ENCODE data around the gene CABP1.

CABP1 gene

DNA sequence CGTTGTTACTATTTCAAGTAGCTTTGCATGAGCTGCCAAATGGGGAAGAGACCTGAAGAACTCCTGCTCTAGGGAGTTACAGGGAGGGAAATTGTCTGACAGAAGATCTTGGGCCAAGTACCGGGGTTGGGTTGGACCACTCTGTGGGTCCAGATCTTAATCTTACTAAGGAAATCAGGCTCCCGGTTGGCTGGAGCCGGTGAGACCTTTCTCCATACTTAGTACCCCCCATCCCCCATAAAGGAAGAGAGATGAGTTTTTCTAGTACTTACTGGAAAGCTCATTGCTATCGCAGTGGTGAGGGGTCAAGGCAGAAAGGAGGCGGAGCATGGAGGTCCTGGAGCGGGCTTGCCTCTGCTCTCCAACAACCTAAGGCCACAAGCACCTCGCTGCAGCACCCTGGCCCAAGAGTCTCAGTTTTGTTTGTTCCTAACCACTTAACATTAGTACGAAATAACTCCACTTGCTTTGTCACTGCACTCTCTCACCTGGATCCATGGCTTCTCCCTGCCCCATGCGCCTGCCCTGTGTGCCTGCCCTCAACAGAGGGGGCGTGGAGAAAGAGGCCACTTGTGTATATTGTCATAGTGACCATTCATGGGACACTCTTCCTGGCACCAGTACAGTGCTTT is 63.0 kb downstream of the CABP1 start:
- Histone ChIP-seq H3K36me3 (ENCODE audit: insufficient read depth, low read length) (peaks cover 49% of the 10 kb centered on the region), H2AFZ (ENCODE audit: low read length) (no peak overlapping the region)
- TF ChIP-seq, protein P1, sequence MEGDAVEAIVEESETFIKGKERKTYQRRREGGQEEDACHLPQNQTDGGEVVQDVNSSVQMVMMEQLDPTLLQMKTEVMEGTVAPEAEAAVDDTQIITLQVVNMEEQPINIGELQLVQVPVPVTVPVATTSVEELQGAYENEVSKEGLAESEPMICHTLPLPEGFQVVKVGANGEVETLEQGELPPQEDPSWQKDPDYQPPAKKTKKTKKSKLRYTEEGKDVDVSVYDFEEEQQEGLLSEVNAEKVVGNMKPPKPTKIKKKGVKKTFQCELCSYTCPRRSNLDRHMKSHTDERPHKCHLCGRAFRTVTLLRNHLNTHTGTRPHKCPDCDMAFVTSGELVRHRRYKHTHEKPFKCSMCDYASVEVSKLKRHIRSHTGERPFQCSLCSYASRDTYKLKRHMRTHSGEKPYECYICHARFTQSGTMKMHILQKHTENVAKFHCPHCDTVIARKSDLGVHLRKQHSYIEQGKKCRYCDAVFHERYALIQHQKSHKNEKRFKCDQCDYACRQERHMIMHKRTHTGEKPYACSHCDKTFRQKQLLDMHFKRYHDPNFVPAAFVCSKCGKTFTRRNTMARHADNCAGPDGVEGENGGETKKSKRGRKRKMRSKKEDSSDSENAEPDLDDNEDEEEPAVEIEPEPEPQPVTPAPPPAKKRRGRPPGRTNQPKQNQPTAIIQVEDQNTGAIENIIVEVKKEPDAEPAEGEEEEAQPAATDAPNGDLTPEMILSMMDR (IDR thresholded peaks at IDR 0.05; ENCODE audit: low read length) = no peak
- TF ChIP-seq EZH2 (IDR thresholded peaks at IDR 0.05; ENCODE audit: borderline replicate concordance, low read length) = no peak

GRCh38 chr12:120705618-120706017 is 65.2 kb downstream of the CABP1 start:
- H3F3A ChIP-seq (ENCODE audit: insufficient read depth, low read length) = no peaks in the 10 kb centered on the region; the same call in 1 of the 2 replicates

More for the DNA sequence above, 63.0 kb downstream of the CABP1 start:
- Histone ChIP-seq H3K27ac (ENCODE audit: low read depth, low read length, poor library complexity, severe bottlenecking) (no peak overlapping the region), H3K27me3 (ENCODE audit: insufficient read depth, low read length) (no peaks in the 10 kb centered on the region), H3F3A (ENCODE audit: insufficient read depth, low read length) (no peaks in the 10 kb centered on the region; the same call in 1 of the 2 replicates), H3K4me1 (ENCODE audit: insufficient read depth, low read length, severe bottlenecking) (no peaks in the 10 kb centered on the region), H3K9ac (ENCODE audit: low read length) (no peak overlapping the region), H3K4me2 (ENCODE audit: low read length) (no peak overlapping the region), H4K20me1 (ENCODE audit: insufficient read depth, low read length) (no peaks in the 10 kb centered on the region), H3K9me2 (ENCODE audit: low read depth, low read length) (no peaks in the 10 kb centered on the region), H3K79me2 (ENCODE audit: insufficient read depth, low read length) (no peaks in the 10 kb centered on the region), H3K9me3 (ENCODE audit: low read length) (no peaks in the 10 kb centered on the region), H3K4me3 (ENCODE audit: low read depth, low read length, poor library complexity, severe bottlenecking) (no peak overlapping the region)

DNA sequence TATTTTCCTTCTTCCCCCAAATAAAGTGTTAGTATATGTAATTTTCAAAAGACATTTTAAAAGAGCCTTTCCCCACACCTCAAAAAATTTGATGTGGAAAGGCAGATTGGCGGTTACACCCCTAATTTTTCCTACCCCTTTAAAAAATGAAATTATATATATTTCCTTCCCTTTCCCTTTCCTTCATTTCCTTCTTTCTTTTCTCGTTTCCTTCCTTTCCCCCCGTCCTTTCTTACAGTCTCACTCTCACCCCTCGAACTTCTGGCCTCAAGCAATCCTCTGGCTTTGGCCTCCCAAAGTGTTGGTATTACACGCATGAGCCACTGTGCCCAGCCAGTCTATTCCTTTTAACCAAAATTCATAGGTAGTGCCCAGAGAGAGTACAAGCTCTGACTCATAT is 65.6 kb downstream of the CABP1 start:
- H3K79me2 ChIP-seq (ENCODE audit: insufficient read depth, low read length) = no peaks in the 10 kb centered on the region
- no peaks in the 10 kb centered on the region for H3K27me3 ChIP-seq (ENCODE audit: insufficient read depth, low read length)
- TF ChIP-seq, protein P1 (IDR thresholded peaks at IDR 0.05; ENCODE audit: low read length) = no peak
- no peak for TF ChIP-seq EZH2 (IDR thresholded peaks at IDR 0.05; ENCODE audit: borderline replicate concordance, low read length)
- peaks cover 8% of the 10 kb centered on the region for H3K4me1 ChIP-seq (ENCODE audit: insufficient read depth, low read length, severe bottlenecking)
- no peak overlapping the region for H2AFZ ChIP-seq (ENCODE audit: low read length)
- H3K9me2 ChIP-seq (ENCODE audit: low read depth, low read length) = no peaks in the 10 kb centered on the region
- no peak overlapping the region for H3K27ac ChIP-seq (ENCODE audit: low read depth, low read length, poor library complexity, severe bottlenecking)
- peaks cover 23% of the 10 kb centered on the region for H3K36me3 ChIP-seq (ENCODE audit: insufficient read depth, low read length)
- H3K4me2 ChIP-seq (ENCODE audit: low read length) = no peak overlapping the region
- no peaks in the 10 kb centered on the region for H4K20me1 ChIP-seq (ENCODE audit: insufficient read depth, low read length)
- no peaks in the 10 kb centered on the region; the same call in 1 of the 2 replicates for H3F3A ChIP-seq (ENCODE audit: insufficient read depth, low read length)
- no peak overlapping the region for H3K9ac ChIP-seq (ENCODE audit: low read length)
- H3K4me3 ChIP-seq (ENCODE audit: low read depth, low read length, poor library complexity, severe bottlenecking) = no peak overlapping the region
- H3K9me3 ChIP-seq (ENCODE audit: low read length) = no peaks in the 10 kb centered on the region

More at GRCh38 chr12:120705618-120706017, 65.2 kb downstream of the CABP1 start:
- Histone ChIP-seq H3K4me2 (ENCODE audit: low read length) (no peak overlapping the region), H3K36me3 (ENCODE audit: insufficient read depth, low read length) (peaks cover 27% of the 10 kb centered on the region), H3K79me2 (ENCODE audit: insufficient read depth, low read length) (no peaks in the 10 kb centered on the region), H3K4me3 (ENCODE audit: low read depth, low read length, poor library complexity, severe bottlenecking) (no peak overlapping the region), H2AFZ (ENCODE audit: low read length) (no peak overlapping the region), H3K27me3 (ENCODE audit: insufficient read depth, low read length) (no peaks in the 10 kb centered on the region), H3K27ac (ENCODE audit: low read depth, low read length, poor library complexity, severe bottlenecking) (no peak overlapping the region), H3K4me1 (ENCODE audit: insufficient read depth, low read length, severe bottlenecking) (peaks cover 7% of the 10 kb centered on the region), H3K9me3 (ENCODE audit: low read length) (no peaks in the 10 kb centered on the region), H3K9ac (ENCODE audit: low read length) (no peak overlapping the region), H3K9me2 (ENCODE audit: low read depth, low read length) (no peaks in the 10 kb centered on the region), H4K20me1 (ENCODE audit: insufficient read depth, low read length) (no peaks in the 10 kb centered on the region)
- no peak for TF ChIP-seq EZH2 (IDR thresholded peaks at IDR 0.05; ENCODE audit: borderline replicate concordance, low read length)
- TF ChIP-seq, protein P1 (IDR thresholded peaks at IDR 0.05; ENCODE audit: low read length) = no peak

Measured in OCI-LY1 (cell line).